Stimulated activated CD4-positive, alpha-beta T cell treated with anti-CD3 and anti-CD28 coated beads, Interleukin-1b, Interleukin-23, amount 100 ng/mL, for 48 hours (primary cell): ENCODE data around the gene SUPT5H.
"Not testable (repeated sequence)": the region's sequence is repeated elsewhere in the genome, so short reads cannot be mapped to it uniquely, and the experiment has no call there.

Experiments used
- DNase-seq: peaks from one replicate; pipeline ENCODE4 v3.0.0-alpha.2; 2020

Gene SUPT5H

GRCh38 chr19:39426170-39426569 lies 19.2 kb upstream of the SUPT5H start:
- no peak for DNase-seq

GRCh38 chr19:39427707-39428106 lies 17.7 kb upstream of the SUPT5H start:
- DNase-seq = no peak

GRCh38 chr19:39428283-39429112 lies 16.9 kb upstream of the SUPT5H start:
- DNase-seq = no peak

GRCh38 chr19:39430675-39431593 lies 14.4 kb upstream of the SUPT5H start:
- DNase-seq = peak; percentile 83

GRCh38 chr19:39432677-39433025 lies 12.7 kb upstream of the SUPT5H start:
- DNase-seq = no peak

- DNase-seq = no peak
These were observed 11.8 kb upstream of the SUPT5H start for GRCh38 chr19:39433480-39434079.

- no peak for DNase-seq
These were observed 11.0 kb upstream of the SUPT5H start for GRCh38 chr19:39434123-39435076.

GRCh38 chr19:39435499-39436349 lies 9.7 kb upstream of the SUPT5H start, which contains the start of gene RPS16:
TSS of gene RPS16 (minus strand) at chr19:39435949. CDS start at chr19:39435895, 54 bp downstream.
- peak; percentile 100 for DNase-seq

GRCh38 chr19:39436350-39436716 lies 9.0 kb upstream of the SUPT5H start:
- DNase-seq = no peak

- no peak for DNase-seq
These were observed 7.0 kb upstream of the SUPT5H start for GRCh38 chr19:39438270-39438934.

GRCh38 chr19:39444598-39445195 lies 685 bp upstream of the SUPT5H start:
- DNase-seq = no peak

- no peak for DNase-seq
These were observed 1.1 kb downstream of the SUPT5H start for GRCh38 chr19:39446365-39447084.

- no peak for DNase-seq
These were observed 2.9 kb downstream of the SUPT5H start for GRCh38 chr19:39448271-39448670.

GRCh38 chr19:39449116-39449797 lies 3.9 kb downstream of the SUPT5H start:
- DNase-seq = no peak

GRCh38 chr19:39451257-39451656 lies 5.9 kb downstream of the SUPT5H start:
- DNase-seq = not testable (repeated sequence)

GRCh38 chr19:39463403-39463802 lies 18.0 kb downstream of the SUPT5H start:
- no peak for DNase-seq

- no peak for DNase-seq
These were observed 20.8 kb downstream of the SUPT5H start for GRCh38 chr19:39465956-39466747.

- DNase-seq = no peak
These were observed 22.6 kb downstream of the SUPT5H start for GRCh38 chr19:39467941-39468340.
